ENCODE data around the gene PTGFRN.

DNA sequence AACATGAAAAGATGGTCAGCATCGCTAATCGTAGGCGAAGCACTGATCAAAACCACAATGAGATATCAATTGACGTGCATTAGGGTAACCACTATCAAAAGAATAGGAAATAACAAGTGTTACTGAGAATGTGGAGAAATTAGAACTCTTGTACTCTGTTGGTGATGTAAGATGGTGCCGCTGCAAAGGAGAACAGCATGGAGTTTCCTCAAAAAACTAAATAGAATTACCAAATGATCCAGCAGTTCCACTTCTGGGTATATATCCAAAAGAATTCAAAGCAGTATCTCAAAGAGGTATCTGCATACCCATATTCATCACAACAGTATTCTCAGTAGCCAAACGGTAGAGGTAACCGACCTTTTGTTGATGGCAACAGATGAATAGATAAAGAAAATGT, 83.6 kb downstream of the PTGFRN start:
- TF ChIP-seq POLR2A (IDR thresholded peaks at IDR 0.05) = no peak
- TF ChIP-seq, protein P1, sequence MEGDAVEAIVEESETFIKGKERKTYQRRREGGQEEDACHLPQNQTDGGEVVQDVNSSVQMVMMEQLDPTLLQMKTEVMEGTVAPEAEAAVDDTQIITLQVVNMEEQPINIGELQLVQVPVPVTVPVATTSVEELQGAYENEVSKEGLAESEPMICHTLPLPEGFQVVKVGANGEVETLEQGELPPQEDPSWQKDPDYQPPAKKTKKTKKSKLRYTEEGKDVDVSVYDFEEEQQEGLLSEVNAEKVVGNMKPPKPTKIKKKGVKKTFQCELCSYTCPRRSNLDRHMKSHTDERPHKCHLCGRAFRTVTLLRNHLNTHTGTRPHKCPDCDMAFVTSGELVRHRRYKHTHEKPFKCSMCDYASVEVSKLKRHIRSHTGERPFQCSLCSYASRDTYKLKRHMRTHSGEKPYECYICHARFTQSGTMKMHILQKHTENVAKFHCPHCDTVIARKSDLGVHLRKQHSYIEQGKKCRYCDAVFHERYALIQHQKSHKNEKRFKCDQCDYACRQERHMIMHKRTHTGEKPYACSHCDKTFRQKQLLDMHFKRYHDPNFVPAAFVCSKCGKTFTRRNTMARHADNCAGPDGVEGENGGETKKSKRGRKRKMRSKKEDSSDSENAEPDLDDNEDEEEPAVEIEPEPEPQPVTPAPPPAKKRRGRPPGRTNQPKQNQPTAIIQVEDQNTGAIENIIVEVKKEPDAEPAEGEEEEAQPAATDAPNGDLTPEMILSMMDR (IDR thresholded peaks at IDR 0.05) = no peak
